Fibroblast of the aortic adventitia (primary cell): Measurements from ENCODE around the gene TMPRSS11D. TPM values are rescaled to one million over a fixed set of nuclear protein-coding genes. Genes with fewer than 3 reads are reported as not detected.

Experiments
- DNase-seq: peaks from one replicate; pipeline ENCODE4 v3.0.0-alpha.2; 2010; ENCODE audit warnings: low read depth
- H3K4me3 ChIP-seq: 2 replicates; pipeline ENCODE4 v1.5.1; 2011; ENCODE audit warnings: low read depth, mild to moderate bottlenecking, control low read depth, low read length, moderate library complexity
- total RNA-seq: library from RNA; depleted of rRNA; stranded (reverse); fragments of >200 nt; gene quantifications from 2 replicates; pipeline ENCODE4 v1.2.3, GENCODE V29; 2012; ENCODE audit warnings: low replicate concordance
- TF ChIP-seq, protein P1 (sequence below): IDR thresholded peaks from 2 replicates; pipeline ENCODE4 v1.5.1; 2011; ENCODE audit warnings: mild to moderate bottlenecking, low read length, control low read depth, inconsistent platforms; ENCODE audit not compliant: insufficient read depth

TMPRSS11D gene
- total RNA-seq, 1 donor: 0.09 TPM

DNA sequence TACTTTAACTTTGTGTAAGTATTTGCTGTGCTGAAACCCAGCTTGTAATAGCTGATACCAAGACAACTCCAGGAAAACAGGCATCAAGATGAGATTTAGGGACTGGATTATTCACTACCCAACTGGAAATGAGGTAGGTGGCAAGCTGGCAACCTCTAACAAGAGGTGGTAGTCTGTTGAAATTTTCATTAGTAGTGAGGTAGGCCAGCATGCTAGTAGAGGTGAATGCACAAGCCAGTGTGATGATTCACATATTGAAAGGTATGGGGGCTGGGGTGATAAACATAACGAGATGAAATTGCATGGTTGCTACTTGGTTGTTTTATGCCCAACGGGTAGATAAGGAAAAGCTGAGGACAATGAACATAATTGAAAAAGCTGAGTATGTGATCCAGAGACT is 8.5 kb upstream of the TMPRSS11D start:
- DNase-seq: no peak
- TF ChIP-seq, protein P1, sequence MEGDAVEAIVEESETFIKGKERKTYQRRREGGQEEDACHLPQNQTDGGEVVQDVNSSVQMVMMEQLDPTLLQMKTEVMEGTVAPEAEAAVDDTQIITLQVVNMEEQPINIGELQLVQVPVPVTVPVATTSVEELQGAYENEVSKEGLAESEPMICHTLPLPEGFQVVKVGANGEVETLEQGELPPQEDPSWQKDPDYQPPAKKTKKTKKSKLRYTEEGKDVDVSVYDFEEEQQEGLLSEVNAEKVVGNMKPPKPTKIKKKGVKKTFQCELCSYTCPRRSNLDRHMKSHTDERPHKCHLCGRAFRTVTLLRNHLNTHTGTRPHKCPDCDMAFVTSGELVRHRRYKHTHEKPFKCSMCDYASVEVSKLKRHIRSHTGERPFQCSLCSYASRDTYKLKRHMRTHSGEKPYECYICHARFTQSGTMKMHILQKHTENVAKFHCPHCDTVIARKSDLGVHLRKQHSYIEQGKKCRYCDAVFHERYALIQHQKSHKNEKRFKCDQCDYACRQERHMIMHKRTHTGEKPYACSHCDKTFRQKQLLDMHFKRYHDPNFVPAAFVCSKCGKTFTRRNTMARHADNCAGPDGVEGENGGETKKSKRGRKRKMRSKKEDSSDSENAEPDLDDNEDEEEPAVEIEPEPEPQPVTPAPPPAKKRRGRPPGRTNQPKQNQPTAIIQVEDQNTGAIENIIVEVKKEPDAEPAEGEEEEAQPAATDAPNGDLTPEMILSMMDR: no peak
- no peak overlapping the region for H3K4me3 ChIP-seq

- TF ChIP-seq, protein P1: no peak
- H3K4me3 ChIP-seq: no peak overlapping the region
- DNase-seq: no peak
These were observed 7.8 kb upstream of the TMPRSS11D start for GRCh38 chr4:67891645-67892044.

GRCh38 chr4:67886281-67886680 is 2.5 kb upstream of the TMPRSS11D start:
- TF ChIP-seq, protein P1: no peak
- H3K4me3 ChIP-seq: no peak overlapping the region
- DNase-seq: peak; percentile 17

GRCh38 chr4:67885762-67886161 is 2.0 kb upstream of the TMPRSS11D start:
- H3K4me3 ChIP-seq: no peak overlapping the region
- peak; percentile 70 for DNase-seq
- TF ChIP-seq, protein P1: no peak

DNA sequence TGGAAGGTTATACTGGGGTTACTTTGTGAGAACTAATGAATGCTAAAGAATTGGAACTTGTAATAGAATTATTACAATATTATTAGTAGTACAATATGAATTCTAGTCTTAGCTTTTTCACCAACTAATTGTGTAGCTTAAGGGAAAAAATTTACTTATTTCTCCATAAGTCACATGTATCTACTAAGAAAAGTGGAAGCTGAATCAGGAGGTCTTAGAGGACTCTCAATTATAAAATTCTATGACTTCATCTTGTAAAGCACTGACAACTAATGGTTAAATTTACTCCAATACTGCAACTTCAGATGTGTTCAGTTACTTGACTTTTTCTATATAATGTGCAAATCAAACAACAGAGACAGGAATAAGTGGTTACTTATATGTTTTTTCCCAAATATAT is 899 bp upstream of the TMPRSS11D start:
- no peak overlapping the region for H3K4me3 ChIP-seq
- no peak for DNase-seq

GRCh38 chr4:67883458-67883857 is 344 bp downstream of the TMPRSS11D start:
- no peak for DNase-seq
- H3K4me3 ChIP-seq: no peak overlapping the region
- TF ChIP-seq, protein P1: no peak

More for the DNA sequence above, 899 bp upstream of the TMPRSS11D start:
- TF ChIP-seq, protein P1: no peak
